ENCODE data around the gene ASCL5. TPM values are rescaled to one million over a fixed set of nuclear protein-coding genes. Genes with fewer than 3 reads are reported as not detected.

The ASCL5 gene
- total and polyA plus RNA-seq, 10 of the 15 experiments (the other 5 are each of a cell fraction or from before 2014, with no cell fraction given): 0.04 TPM; not detected in 9

DNA sequence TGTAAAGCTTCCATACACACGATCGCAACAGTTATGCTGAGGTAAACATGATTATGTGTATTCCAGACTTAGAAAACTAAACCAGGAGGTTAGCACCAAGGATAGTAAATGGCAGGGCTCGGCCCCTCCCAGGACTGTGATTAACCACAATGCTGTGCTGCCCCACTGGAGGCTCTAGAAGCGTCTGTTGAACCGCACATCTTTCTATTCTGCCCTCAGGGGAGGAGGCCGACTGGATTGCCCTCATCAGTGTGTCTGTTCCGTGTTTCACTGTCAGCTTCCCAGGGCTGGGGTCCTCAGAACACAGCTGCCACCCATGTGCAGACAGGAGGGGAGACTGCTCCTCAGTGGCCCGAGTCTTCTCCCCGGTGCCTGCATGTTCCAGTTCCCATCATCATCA lies 12.8 kb upstream of the ASCL5 start:
- ChIA-PET CTCF (no interaction called here), SMC1A (ENCODE audit: uncharacterized antibody, unreplicated experiment) (no interaction called here), POLR2A (interaction anchor here (0.5 kb wide), 1 partner anchor 862 kb away, joined by 3 read pairs; no protein-coding TSS in a partner anchor), RAD21 (ENCODE audit: unreplicated experiment) (no interaction called here)
- H3K27me3 ChIP-seq (replicated peaks in 1 of 2; ENCODE audit: control insufficient read depth in 2 of 2, insufficient read depth in 2 of 2, low read length in 1 of 2): no peaks in the 10 kb centered on the region
- H3K4me3 ChIP-seq: no peak overlapping the region
- no peak for FAIRE-seq
- peaks cover 4 to 6% of the 10 kb centered on the region in 2 experiments; a peak in 3 of 4 replicates for H3K36me3 ChIP-seq (ENCODE audit: control insufficient read depth in 2 of 2, insufficient read depth in 2 of 2, low read length in 1 of 2)
- no peaks in the 10 kb centered on the region for H3K79me2 ChIP-seq (ENCODE audit: control insufficient read depth, insufficient read depth, low read length)
- in situ Hi-C loops (cut with MboI) (no loop called here), intact Hi-C loops (cut with micrococcal nuclease; ENCODE audit: unreplicated experiment) (no loop called here)
- no TSS peak for BruUV-seq (replicated peaks)
- H3K4me2 ChIP-seq (ENCODE audit: control insufficient read depth, insufficient read depth): no peak overlapping the region
- H3K4me1 ChIP-seq (ENCODE audit: control insufficient read depth, insufficient read depth, low read length): no peaks in the 10 kb centered on the region
- 97% methylated on average over 9 of the region's 9 CpGs for WGBS (ENCODE audit: insufficient coverage, insufficient replicate concordance, low lambda C conversion rate, missing lambda C conversion rate)
- no peak for DNase-seq (ENCODE audit: low read depth, low spot score)
- TF ChIP-seq, protein P1, sequence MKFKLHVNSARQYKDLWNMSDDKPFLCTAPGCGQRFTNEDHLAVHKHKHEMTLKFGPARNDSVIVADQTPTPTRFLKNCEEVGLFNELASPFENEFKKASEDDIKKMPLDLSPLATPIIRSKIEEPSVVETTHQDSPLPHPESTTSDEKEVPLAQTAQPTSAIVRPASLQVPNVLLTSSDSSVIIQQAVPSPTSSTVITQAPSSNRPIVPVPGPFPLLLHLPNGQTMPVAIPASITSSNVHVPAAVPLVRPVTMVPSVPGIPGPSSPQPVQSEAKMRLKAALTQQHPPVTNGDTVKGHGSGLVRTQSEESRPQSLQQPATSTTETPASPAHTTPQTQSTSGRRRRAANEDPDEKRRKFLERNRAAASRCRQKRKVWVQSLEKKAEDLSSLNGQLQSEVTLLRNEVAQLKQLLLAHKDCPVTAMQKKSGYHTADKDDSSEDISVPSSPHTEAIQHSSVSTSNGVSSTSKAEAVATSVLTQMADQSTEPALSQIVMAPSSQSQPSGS (IDR thresholded peaks at IDR 0.05; ENCODE audit: low read length): no peak
- TF ChIP-seq, protein P2, sequence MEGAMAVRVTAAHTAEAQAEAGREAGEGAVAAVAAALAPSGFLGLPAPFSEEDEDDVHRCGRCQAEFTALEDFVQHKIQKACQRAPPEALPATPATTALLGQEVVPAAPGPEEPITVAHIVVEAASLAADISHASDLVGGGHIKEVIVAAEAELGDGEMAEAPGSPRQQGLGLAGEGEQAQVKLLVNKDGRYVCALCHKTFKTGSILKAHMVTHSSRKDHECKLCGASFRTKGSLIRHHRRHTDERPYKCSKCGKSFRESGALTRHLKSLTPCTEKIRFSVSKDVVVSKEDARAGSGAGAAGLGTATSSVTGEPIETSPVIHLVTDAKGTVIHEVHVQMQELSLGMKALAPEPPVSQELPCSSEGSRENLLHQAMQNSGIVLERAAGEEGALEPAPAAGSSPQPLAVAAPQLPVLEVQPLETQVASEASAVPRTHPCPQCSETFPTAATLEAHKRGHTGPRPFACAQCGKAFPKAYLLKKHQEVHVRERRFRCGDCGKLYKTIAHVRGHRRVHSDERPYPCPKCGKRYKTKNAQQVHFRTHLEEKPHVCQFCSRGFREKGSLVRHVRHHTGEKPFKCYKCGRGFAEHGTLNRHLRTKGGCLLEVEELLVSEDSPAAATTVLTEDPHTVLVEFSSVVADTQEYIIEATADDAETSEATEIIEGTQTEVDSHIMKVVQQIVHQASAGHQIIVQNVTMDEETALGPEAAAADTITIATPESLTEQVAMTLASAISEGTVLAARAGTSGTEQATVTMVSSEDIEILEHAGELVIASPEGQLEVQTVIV (IDR thresholded peaks at IDR 0.05; ENCODE audit: borderline replicate concordance, partially characterized antibody): no peak
- no peak overlapping the region for H3K27ac ChIP-seq (ENCODE audit: control insufficient read depth, insufficient read depth)
- no peak for ATAC-seq
- H3K9ac ChIP-seq (ENCODE audit: control insufficient read depth, insufficient read depth, low read length): no peak overlapping the region
- no peaks in the 10 kb centered on the region for H3K9me3 ChIP-seq (replicated peaks; ENCODE audit: control insufficient read depth, insufficient read depth, low read length)
- H2AFZ ChIP-seq (ENCODE audit: control insufficient read depth, low read depth, low read length): no peak overlapping the region
- H4K20me1 ChIP-seq (ENCODE audit: control insufficient read depth, insufficient read depth): no peaks in the 10 kb centered on the region; the same call in 1 of the 2 replicates

DNA sequence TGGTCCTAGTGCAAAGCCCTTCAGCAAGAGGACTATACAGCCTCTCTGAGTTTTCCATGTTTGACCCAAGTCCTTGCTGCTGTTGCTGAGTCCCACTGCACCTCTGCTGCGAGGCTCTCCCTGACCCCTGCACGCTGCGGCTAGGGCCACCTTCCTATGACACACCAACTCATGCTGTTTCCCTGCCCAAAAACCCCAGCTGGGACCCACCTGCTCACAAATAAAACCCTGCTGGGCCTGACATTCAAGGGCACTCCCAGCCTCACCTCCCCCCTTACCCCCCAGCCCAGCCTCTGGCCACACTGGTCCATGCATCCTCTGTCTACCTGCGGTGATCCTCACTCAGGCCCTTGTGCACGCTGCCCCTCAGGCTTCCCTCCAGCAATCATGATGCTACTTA lies 12.3 kb upstream of the ASCL5 start:
- Histone ChIP-seq H3K9me3 (replicated peaks; ENCODE audit: control insufficient read depth, insufficient read depth, low read length) (no peaks in the 10 kb centered on the region), H3K27ac (ENCODE audit: control insufficient read depth, insufficient read depth) (no peak overlapping the region), H2AFZ (ENCODE audit: control insufficient read depth, low read depth, low read length) (no peak overlapping the region), H3K4me1 (ENCODE audit: control insufficient read depth, insufficient read depth, low read length) (no peaks in the 10 kb centered on the region), H3K4me3 (no peak overlapping the region), H3K4me2 (ENCODE audit: control insufficient read depth, insufficient read depth) (no peak overlapping the region), H3K9ac (ENCODE audit: control insufficient read depth, insufficient read depth, low read length) (no peak overlapping the region), H3K36me3 (ENCODE audit: control insufficient read depth in 2 of 2, insufficient read depth in 2 of 2, low read length in 1 of 2) (peaks cover 4 to 6% of the 10 kb centered on the region in 2 experiments; a peak in 3 of 4 replicates), H3K27me3 (replicated peaks in 1 of 2; ENCODE audit: control insufficient read depth in 2 of 2, insufficient read depth in 2 of 2, low read length in 1 of 2) (no peaks in the 10 kb centered on the region), H3K79me2 (ENCODE audit: control insufficient read depth, insufficient read depth, low read length) (no peaks in the 10 kb centered on the region), H4K20me1 (ENCODE audit: control insufficient read depth, insufficient read depth) (no peaks in the 10 kb centered on the region; the same call in 1 of the 2 replicates)
- TF ChIP-seq SREBF2 (IDR thresholded peaks at IDR 0.05; ENCODE audit: low read length): no peak
- in situ Hi-C loops (cut with MboI) (no loop called here), intact Hi-C loops (cut with micrococcal nuclease; ENCODE audit: unreplicated experiment) (no loop called here)
- no TSS peak for BruUV-seq (replicated peaks)
- SMC1A ChIA-PET (ENCODE audit: uncharacterized antibody, unreplicated experiment): no interaction called here
- DNase-seq (ENCODE audit: low read depth, low spot score) (no peak), FAIRE-seq (no peak), ATAC-seq (no peak)
- CTCF ChIA-PET: interaction anchor here (1.1 to 2.0 kb wide), 2 partner anchors 15 to 20 kb away, joined by 4 to 7 read pairs; partner anchors contain the start of gene TMEM9
- RAD21 ChIA-PET (ENCODE audit: unreplicated experiment): no interaction called here
- WGBS (ENCODE audit: insufficient coverage, insufficient replicate concordance, low lambda C conversion rate, missing lambda C conversion rate): 92% methylated on average over 5 of the region's 5 CpGs
- POLR2A ChIA-PET: no interaction called here
